Esophagus muscularis mucosa (tissue), 4 donors: Measurements from ENCODE around the gene NCLN. TPM values are rescaled to one million over a fixed set of nuclear protein-coding genes. Genes with fewer than 3 reads are reported as not detected.

ENCODE experiments used
- DNase-seq: peaks from one replicate; pipeline ENCODE4 v3.0.0-alpha.2; 2017; ENCODE audit errors: extremely low spot score
- H3K27ac ChIP-seq, 4 donors: fragments of 200-600 bp; sonication (generic); replicated peaks in 1 of 4; 1 replicate in 3 of 4; 2 replicates in 1 of 4; pipeline ENCODE4 v1.5.1; 2016 to 2019; ENCODE audit warnings: mild to moderate bottlenecking in 1 of 4
- H3K27me3 ChIP-seq, 4 donors: fragments of 200-600 bp; sonication (generic); one replicate each; pipeline versions ENCODE4 v1.5.1 to v1.6.0; 2016 to 2019
- H3K36me3 ChIP-seq, 4 donors: fragments of 200-600 bp; sonication (generic); one replicate each; pipeline ENCODE4 v1.5.1; 2016 to 2019
- H3K4me1 ChIP-seq, 4 donors: fragments of 200-600 bp; sonication (generic); one replicate each; pipeline ENCODE4 v1.5.1; 2016 to 2019
- H3K4me3 ChIP-seq, 4 donors: fragments of 200-600 bp; sonication (generic); 1 replicate in 2 of 4; 2 replicates in 2 of 4; pipeline ENCODE4 v1.5.1; 2016 to 2019; ENCODE audit warnings: mild to moderate bottlenecking in 4 of 4, moderate library complexity in 1 of 4
- H3K9me3 ChIP-seq, 4 donors: fragments of 200-600 bp; sonication (generic); 1 replicate in 3 of 4; 2 replicates in 1 of 4; pipeline ENCODE4 v1.5.1; 2016 to 2019
- EP300 ChIP-seq: sonication (generic); formaldehyde crosslinking; IDR thresholded peaks from one replicate; pipeline ENCODE4 v1.6.1; 2017; ENCODE audit warnings: antibody characterized with exemption
- POLR2A ChIP-seq: fragments of 450-650 bp; IDR thresholded peaks from one replicate; pipeline ENCODE4 v1.6.1; 2017; ENCODE audit warnings: antibody characterized with exemption, moderate library complexity, mild to moderate bottlenecking, low read depth
- POLR2AphosphoS5 ChIP-seq, 2 donors: sonication (generic); formaldehyde crosslinking; IDR thresholded peaks; one replicate each; pipeline ENCODE4 v1.6.1; 2017; ENCODE audit warnings: antibody characterized with exemption in 2 of 2
- WGBS: methylation state at CpG from one replicate; pipeline ENCODE4 v1.1.5; 2018; 5-methylcytosine and 5-hydroxymethylcytosine counted together
- intact Hi-C: fragments of 100-400 bp; cut with DNase I; formaldehyde crosslinking; loops from one replicate; pipeline ENCODE4 v1.15.1; 2023
- total RNA-seq, 4 donors: library from RNA; depleted of rRNA; stranded (reverse); fragments of >200 nt; gene quantifications; one replicate each; pipeline versions ENCODE4 v1.1.0 to v1.2.1, GENCODE V29; 2016
- TF ChIP-seq, protein P1 (sequence below), 3 experiments: fragments of 200-600 bp in 2 of 3; fragments of 450-650 bp in 1 of 3; sonication (generic) in 2 of 3; IDR thresholded peaks; one replicate each; pipeline ENCODE4 v1.5.1; 2017 to 2019; ENCODE audit warnings: antibody characterized with exemption in 3 of 3, mild to moderate bottlenecking in 2 of 3, moderate library complexity in 1 of 3

NCLN gene
- total RNA-seq, 4 donors from 2014 or later, result 26.2 to 33.6 (median 29.7) TPM

DNA sequence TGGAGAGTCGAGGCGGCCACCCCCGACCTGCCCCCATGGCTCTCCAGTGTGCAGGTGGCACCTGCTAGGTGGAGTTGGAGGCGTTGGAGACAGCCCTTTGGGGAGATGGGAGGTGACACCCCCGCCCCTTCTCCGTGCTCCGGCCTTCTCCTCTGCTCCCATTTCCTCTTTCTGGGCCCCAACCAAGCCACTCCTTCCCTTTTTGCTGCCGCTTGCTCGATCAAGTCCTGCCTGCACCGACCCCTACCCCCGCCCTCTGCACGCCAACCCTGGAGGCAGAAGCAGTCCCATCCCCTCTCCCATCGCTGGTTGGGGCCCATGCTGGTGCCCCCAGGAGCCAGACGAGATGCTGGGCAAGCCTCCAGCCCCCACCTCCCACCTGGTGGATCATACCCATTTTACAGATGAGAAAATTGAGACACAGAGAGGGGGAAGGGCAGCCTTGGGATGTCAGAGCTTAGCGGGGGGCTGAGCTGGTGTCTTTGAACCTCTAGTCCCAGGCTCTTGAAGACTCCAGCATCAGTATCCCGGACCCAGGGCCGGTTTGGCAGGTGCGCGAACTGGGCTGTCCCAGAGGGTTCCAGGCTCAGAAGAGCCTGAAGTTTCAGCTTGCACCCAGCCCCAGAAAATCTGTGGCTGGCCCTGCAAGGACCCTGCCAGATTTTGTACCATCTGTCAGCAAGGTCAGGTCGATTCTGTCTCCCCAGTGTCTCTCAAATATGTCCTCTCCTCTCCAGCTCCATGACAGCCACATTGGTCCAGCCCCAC is 39.6 kb upstream of the NCLN start:
- whole genome bisulfite sequencing, result 60% methylated on average over 20 of the region's 20 CpGs

DNA sequence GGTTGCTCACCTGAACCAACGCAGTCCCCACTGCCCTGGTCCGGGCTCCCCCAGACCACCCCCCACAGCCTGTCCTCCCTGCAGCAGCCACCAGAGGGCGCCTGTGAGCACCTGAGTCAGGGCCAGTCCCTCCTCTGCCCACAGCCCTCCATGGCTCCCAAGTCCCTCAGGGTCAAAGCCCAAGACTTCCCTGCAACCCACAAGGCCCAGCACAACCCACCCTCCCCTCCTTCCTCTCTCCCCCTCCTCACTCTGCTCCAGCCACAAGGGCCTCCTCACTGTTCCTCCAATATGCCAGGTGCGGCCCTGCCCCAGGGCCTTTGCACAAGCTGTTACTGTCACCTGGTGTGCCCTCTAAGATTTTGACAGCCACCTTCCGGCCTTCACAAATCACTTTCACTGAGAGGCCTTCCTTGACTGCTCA is 39.0 kb upstream of the NCLN start:
- Histone ChIP-seq H3K9me3 (no peaks in the 10 kb centered on the region), H3K4me3 (no peak overlapping the region), H3K27me3 (peaks cover 0 to 51% (median 0%) of the 10 kb centered on the region in 4 donors), H3K27ac (no peak overlapping the region), H3K4me1 (peaks cover 6 to 10% (median 7%) of the 10 kb centered on the region in 4 donors), H3K36me3 (no peaks in the 10 kb centered on the region)
- no peak for DNase-seq
- intact Hi-C loops, result no loop called here
- WGBS, result 68% methylated on average over 5 of the region's 5 CpGs
- no peak for TF ChIP-seq EP300
- TF ChIP-seq, protein P1, sequence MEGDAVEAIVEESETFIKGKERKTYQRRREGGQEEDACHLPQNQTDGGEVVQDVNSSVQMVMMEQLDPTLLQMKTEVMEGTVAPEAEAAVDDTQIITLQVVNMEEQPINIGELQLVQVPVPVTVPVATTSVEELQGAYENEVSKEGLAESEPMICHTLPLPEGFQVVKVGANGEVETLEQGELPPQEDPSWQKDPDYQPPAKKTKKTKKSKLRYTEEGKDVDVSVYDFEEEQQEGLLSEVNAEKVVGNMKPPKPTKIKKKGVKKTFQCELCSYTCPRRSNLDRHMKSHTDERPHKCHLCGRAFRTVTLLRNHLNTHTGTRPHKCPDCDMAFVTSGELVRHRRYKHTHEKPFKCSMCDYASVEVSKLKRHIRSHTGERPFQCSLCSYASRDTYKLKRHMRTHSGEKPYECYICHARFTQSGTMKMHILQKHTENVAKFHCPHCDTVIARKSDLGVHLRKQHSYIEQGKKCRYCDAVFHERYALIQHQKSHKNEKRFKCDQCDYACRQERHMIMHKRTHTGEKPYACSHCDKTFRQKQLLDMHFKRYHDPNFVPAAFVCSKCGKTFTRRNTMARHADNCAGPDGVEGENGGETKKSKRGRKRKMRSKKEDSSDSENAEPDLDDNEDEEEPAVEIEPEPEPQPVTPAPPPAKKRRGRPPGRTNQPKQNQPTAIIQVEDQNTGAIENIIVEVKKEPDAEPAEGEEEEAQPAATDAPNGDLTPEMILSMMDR (IDR thresholded peaks at IDR 0.05), result peak; percentile 42 to 64 (median 47)

More for the DNA sequence above, 39.6 kb upstream of the NCLN start:
- H3K4me3 ChIP-seq, result no peak overlapping the region
- peaks cover 11 to 15% (median 13%) of the 10 kb centered on the region in 4 donors for H3K4me1 ChIP-seq
- no peaks in the 10 kb centered on the region for H3K36me3 ChIP-seq
- TF ChIP-seq POLR2AphosphoS5 (IDR thresholded peaks at IDR 0.05) (no peak), EP300 (no peak), POLR2A (no peak)
- TF ChIP-seq, protein P1 (IDR thresholded peaks at IDR 0.05), result no peak
- DNase-seq, result no peak
- intact Hi-C loops, result no loop called here
- H3K27me3 ChIP-seq, result peaks cover 0 to 45% (median 0%) of the 10 kb centered on the region in 4 donors
- H3K27ac ChIP-seq, result no peak overlapping the region
- H3K9me3 ChIP-seq, result no peaks in the 10 kb centered on the region

DNA sequence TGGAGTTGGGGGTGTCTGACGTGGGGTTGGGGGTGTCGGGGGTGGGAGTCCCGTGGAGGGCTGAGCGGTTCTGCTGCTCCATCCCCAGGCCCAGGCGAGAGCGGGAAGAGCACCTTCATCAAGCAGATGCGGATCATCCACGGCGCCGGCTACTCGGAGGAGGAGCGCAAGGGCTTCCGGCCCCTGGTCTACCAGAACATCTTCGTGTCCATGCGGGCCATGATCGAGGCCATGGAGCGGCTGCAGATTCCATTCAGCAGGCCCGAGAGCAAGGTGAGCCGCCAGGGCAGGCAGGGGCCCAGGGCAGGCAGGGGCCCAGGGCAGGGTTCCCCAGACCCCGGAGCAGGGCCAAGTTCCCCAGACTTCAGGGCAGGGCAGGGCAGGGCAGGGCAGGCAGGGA is 37.2 kb upstream of the NCLN start:
- H3K36me3 ChIP-seq, result no peaks in the 10 kb centered on the region
- intact Hi-C loops, result no loop called here
- H3K9me3 ChIP-seq, result no peaks in the 10 kb centered on the region
- TF ChIP-seq EP300 (no peak), POLR2AphosphoS5 (IDR thresholded peaks at IDR 0.05) (no peak), POLR2A (no peak)
- TF ChIP-seq, protein P1 (IDR thresholded peaks at IDR 0.05), result no peak
- no peak for DNase-seq
- 90% methylated on average over 13 of the region's 20 CpGs for WGBS
- no peak overlapping the region for H3K27ac ChIP-seq
- H3K4me1 ChIP-seq, result no peaks in the 10 kb centered on the region
- H3K4me3 ChIP-seq, result no peak overlapping the region
- H3K27me3 ChIP-seq, result peaks cover 0 to 52% (median 0%) of the 10 kb centered on the region in 4 donors

DNA sequence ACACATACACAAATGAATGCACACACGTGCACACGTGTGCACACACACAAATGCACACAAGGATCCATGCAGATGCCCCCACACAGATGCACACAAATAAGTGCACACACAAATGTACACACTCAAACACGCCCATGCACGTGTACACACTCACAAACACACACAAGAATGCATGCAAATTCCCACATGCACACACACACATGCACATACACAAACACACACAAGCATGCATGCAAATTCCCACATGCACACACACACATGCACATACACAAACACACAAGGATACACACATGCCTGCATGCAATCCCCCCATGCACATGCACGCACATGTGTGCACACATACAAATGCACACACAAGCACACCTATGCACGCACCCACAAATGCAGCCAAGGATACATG is 36.6 kb upstream of the NCLN start:
- Histone ChIP-seq H3K4me3 (no peak overlapping the region), H3K9me3 (no peaks in the 10 kb centered on the region), H3K36me3 (no peaks in the 10 kb centered on the region), H3K27me3 (peaks cover 0 to 52% (median 0%) of the 10 kb centered on the region in 4 donors), H3K27ac (no peak overlapping the region), H3K4me1 (no peaks in the 10 kb centered on the region)
- TF ChIP-seq POLR2A (no peak), POLR2AphosphoS5 (IDR thresholded peaks at IDR 0.05) (no peak), EP300 (no peak)
- TF ChIP-seq, protein P1 (IDR thresholded peaks at IDR 0.05), result no peak
- intact Hi-C loops, result no loop called here
- no peak for DNase-seq
- 86% methylated on average over 4 of the region's 6 CpGs for WGBS
